HG03520 (cell line): Measurements from ENCODE around the gene RIBC2.
"Not testable (repeated sequence)": the region's sequence is repeated elsewhere in the genome, so short reads cannot be mapped to it uniquely, and the experiment has no call there.

Experiments used
- ATAC-seq: cut with Tn5 transposase; IDR thresholded peaks from one replicate; pipeline ENCODE4 v1.9.1; 2021; ENCODE audit warnings: mild to moderate bottlenecking, moderate library complexity; ENCODE audit not compliant: unreplicated experiment

The RIBC2 gene

GRCh38 chr22:45447596-45447995 is 34.1 kb downstream of the RIBC2 start:
- not testable (repeated sequence) for ATAC-seq

GRCh38 chr22:45448431-45448830 is 34.9 kb downstream of the RIBC2 start:
- ATAC-seq: no peak

- not testable (repeated sequence) for ATAC-seq
These were observed 35.9 kb downstream of the RIBC2 start for GRCh38 chr22:45449442-45449841.

- ATAC-seq: no peak
These were observed 36.8 kb downstream of the RIBC2 start for GRCh38 chr22:45450101-45450785.

GRCh38 chr22:45450921-45451651 is 37.6 kb downstream of the RIBC2 start:
- no peak for ATAC-seq

GRCh38 chr22:45451972-45452371 is 38.5 kb downstream of the RIBC2 start:
- no peak for ATAC-seq

GRCh38 chr22:45452565-45453379 is 39.3 kb downstream of the RIBC2 start:
- ATAC-seq: no peak

GRCh38 chr22:45453764-45454163 is 40.3 kb downstream of the RIBC2 start:
- no peak for ATAC-seq

GRCh38 chr22:45454275-45454674 is 40.8 kb downstream of the RIBC2 start:
- ATAC-seq: no peak

- no peak for ATAC-seq
These were observed 41.7 kb downstream of the RIBC2 start for GRCh38 chr22:45455212-45455611.

- ATAC-seq: no peak
These were observed 42.1 kb downstream of the RIBC2 start for GRCh38 chr22:45455621-45456020.

GRCh38 chr22:45456811-45457210 is 43.3 kb downstream of the RIBC2 start:
- no peak for ATAC-seq

- ATAC-seq: no peak
These were observed 45.0 kb downstream of the RIBC2 start for GRCh38 chr22:45458532-45458931.

- no peak for ATAC-seq
These were observed 45.7 kb downstream of the RIBC2 start for GRCh38 chr22:45459235-45459634.

- ATAC-seq: no peak
These were observed 47.0 kb downstream of the RIBC2 start for GRCh38 chr22:45460288-45461109.

- ATAC-seq: no peak
These were observed 48.7 kb downstream of the RIBC2 start for GRCh38 chr22:45462034-45462655.

- not testable (repeated sequence) for ATAC-seq
These were observed 50.2 kb downstream of the RIBC2 start for GRCh38 chr22:45463691-45464090.

GRCh38 chr22:45465633-45466032 is 52.1 kb downstream of the RIBC2 start:
- ATAC-seq: no peak

GRCh38 chr22:45468872-45469271 is 55.4 kb downstream of the RIBC2 start:
- ATAC-seq: no peak
